GM23338 (cell line): ENCODE measurements around the gene KDM4E. TPM values are rescaled to one million over a fixed set of nuclear protein-coding genes. Genes with fewer than 3 reads are reported as not detected.

ENCODE experiments used
- ATAC-seq: fragments of 200-7000 bp; cut with Tn5 transposase; 3 replicates; pipeline ENCODE4 v1.9.1; 2020
- DNase-seq: peaks from one replicate; pipeline ENCODE4 v3.0.0-alpha.2; 2015; ENCODE audit warnings: low spot score
- H2AFZ ChIP-seq: fragments of 200-600 bp; sonication (generic); 2 replicates; pipeline ENCODE4 v1.8.0; 2016; ENCODE audit warnings: antibody characterized with exemption, mild to moderate bottlenecking, moderate library complexity
- H3F3A ChIP-seq: fragments of 200-600 bp; sonication (generic); replicated peaks from 2 replicates; pipeline ENCODE4 v1.8.0; 2017; ENCODE audit warnings: antibody characterized with exemption, mixed run types, low read depth
- H3K27ac ChIP-seq: fragments of 200-600 bp; sonication (generic); 2 replicates; pipeline ENCODE4 v1.6.1; 2016; ENCODE audit warnings: low read depth
- H3K27me3 ChIP-seq: fragments of 200-600 bp; sonication (generic); 2 replicates; pipeline ENCODE4 v1.8.0; 2016; ENCODE audit warnings: mild to moderate bottlenecking, mixed run types, moderate library complexity; ENCODE audit not compliant: insufficient read depth
- H3K36me3 ChIP-seq: fragments of 200-600 bp; sonication (generic); 2 replicates; pipeline ENCODE4 v1.8.0; 2016; ENCODE audit warnings: mild to moderate bottlenecking; ENCODE audit not compliant: insufficient read depth
- H3K4me1 ChIP-seq: fragments of 200-600 bp; sonication (generic); 2 replicates; pipeline ENCODE4 v1.8.0; 2016; ENCODE audit warnings: mild to moderate bottlenecking, moderate library complexity; ENCODE audit not compliant: insufficient read depth
- H3K4me2 ChIP-seq: fragments of 200-600 bp; sonication (generic); 2 replicates; pipeline ENCODE4 v1.7.1; 2017; ENCODE audit warnings: mixed run types
- H3K4me3 ChIP-seq: fragments of 200-600 bp; sonication (generic); 2 replicates; pipeline ENCODE4 v1.6.1; 2016; ENCODE audit warnings: mixed run types
- H3K79me2 ChIP-seq: fragments of 200-600 bp; sonication (generic); replicated peaks from 2 replicates; pipeline ENCODE4 v1.8.0; 2017; ENCODE audit warnings: mild to moderate bottlenecking; ENCODE audit not compliant: insufficient read depth
- H3K9me2 ChIP-seq: fragments of 200-600 bp; sonication (generic); 2 replicates; pipeline ENCODE4 v1.8.0; 2017; ENCODE audit not compliant: insufficient read depth
- H4K20me1 ChIP-seq: fragments of 200-600 bp; sonication (generic); replicated peaks from 2 replicates; pipeline ENCODE4 v1.8.0; 2017; ENCODE audit warnings: mild to moderate bottlenecking; ENCODE audit not compliant: insufficient read depth
- H3K27ac Mint-ChIP-seq: 2 replicates; pipeline ENCODE4 v1.8.0; 2020; ENCODE audit warnings: inconsistent platforms, mild to moderate bottlenecking, moderate library complexity, mixed read lengths
- H3K27me3 Mint-ChIP-seq: 3 replicates; pipeline ENCODE4 v1.8.0; 2022; ENCODE audit warnings: low read depth, mild to moderate bottlenecking, moderate library complexity, mixed read lengths, inconsistent platforms; ENCODE audit not compliant: insufficient read depth, poor library complexity
- H3K36me3 Mint-ChIP-seq: 3 replicates; pipeline ENCODE4 v1.8.0; 2021; ENCODE audit warnings: low read depth, mild to moderate bottlenecking, inconsistent platforms, moderate library complexity, mixed read lengths
- H3K4me1 Mint-ChIP-seq: 3 replicates; pipeline ENCODE4 v1.8.0; 2020; ENCODE audit warnings: mild to moderate bottlenecking, inconsistent platforms, mixed read lengths
- H3K4me3 Mint-ChIP-seq: 3 replicates; pipeline ENCODE4 v1.8.0; 2021; ENCODE audit warnings: moderate library complexity, mild to moderate bottlenecking, inconsistent platforms, mixed read lengths
- H3K9me3 Mint-ChIP-seq: 3 replicates; pipeline ENCODE4 v1.8.0; 2020; ENCODE audit warnings: moderate library complexity, mild to moderate bottlenecking, inconsistent platforms, mixed read lengths
- CREB1 ChIP-seq: fragments of 250-450 bp; sonication (Bioruptor Pico); IDR thresholded peaks from 2 replicates; pipeline ENCODE4 v1.5.0; 2020; ENCODE audit warnings: low read depth, mild to moderate bottlenecking, moderate library complexity
- CTCF ChIP-seq, 2 experiments: fragments of 200-600 bp in 1 of 2; sonication (generic) in 1 of 2; conservative IDR thresholded peaks; 2 replicates each; pipeline versions ENCODE4 v1.5.1 to v1.6.1; 2016 to 2017; ENCODE audit warnings: antibody characterized with exemption in 2 of 2, low read depth in 2 of 2, mild to moderate bottlenecking in 2 of 2, moderate library complexity in 1 of 2
- ETS1 ChIP-seq: IDR thresholded peaks from 2 replicates; pipeline ENCODE4 v1.6.1; 2016; ENCODE audit warnings: antibody characterized with exemption
- EZH2 ChIP-seq: fragments of 200-600 bp; sonication (generic); IDR thresholded peaks from one replicate; pipeline ENCODE4 v1.8.0; 2017; ENCODE audit warnings: antibody characterized with exemption, mild to moderate bottlenecking, low read depth; ENCODE audit not compliant: unreplicated experiment
- EZH2phosphoT487 ChIP-seq: fragments of 200-600 bp; sonication (generic); IDR thresholded peaks from one replicate; pipeline ENCODE4 v1.8.1; 2018; ENCODE audit warnings: antibody characterized with exemption; ENCODE audit not compliant: unreplicated experiment
- JUNB ChIP-seq: IDR thresholded peaks from one replicate; pipeline ENCODE4 v1.6.1; 2016; ENCODE audit warnings: antibody characterized with exemption; ENCODE audit not compliant: unreplicated experiment
- NANOG ChIP-seq: IDR thresholded peaks from 2 replicates; pipeline ENCODE4 v1.6.1; 2016; ENCODE audit warnings: antibody characterized with exemption, borderline replicate concordance
- POLR2AphosphoS5 ChIP-seq: IDR thresholded peaks from 2 replicates; pipeline ENCODE4 v1.6.1; 2016; ENCODE audit warnings: antibody characterized with exemption, low read depth
- REST ChIP-seq: IDR thresholded peaks from one replicate; pipeline ENCODE4 v1.6.1; 2018; ENCODE audit warnings: antibody characterized with exemption; ENCODE audit not compliant: unreplicated experiment
- STAT1 ChIP-seq: IDR thresholded peaks from one replicate; pipeline ENCODE4 v1.6.1; 2016; ENCODE audit warnings: antibody characterized with exemption; ENCODE audit not compliant: unreplicated experiment
- ZNF114 ChIP-seq: fragments of 250-450 bp; sonication (Bioruptor Pico); IDR thresholded peaks from 2 replicates; pipeline ENCODE4 v1.5.0; 2020; ENCODE audit warnings: mild to moderate bottlenecking, moderate library complexity
- ZNF331 ChIP-seq: fragments of 250-450 bp; sonication (Bioruptor Pico); IDR thresholded peaks from 2 replicates; pipeline ENCODE4 v1.5.0; 2020; ENCODE audit warnings: low read depth, mild to moderate bottlenecking, moderate library complexity
- ZNF462 ChIP-seq: fragments of 250-450 bp; sonication (Bioruptor Pico); IDR thresholded peaks from 2 replicates; pipeline ENCODE4 v1.5.0; 2020; ENCODE audit warnings: mild to moderate bottlenecking, moderate library complexity
- polyA plus RNA-seq: library from polyadenylated mRNA; unstranded; fragments of >200 nt; fragmentation: Nextera tagmentation; extraction: Ambion mirVana; gene quantifications from 2 replicates; pipeline ENCODE4 v1.2.1, GENCODE V29; 2016
- total RNA-seq: library from RNA; depleted of rRNA; stranded (reverse); fragments of >200 nt; shearing (Covaris generic); gene quantifications from 2 replicates; pipeline ENCODE4 v1.2.3, GENCODE V29; 2014

Gene KDM4E
- total and polyA plus RNA-seq, 2 experiments from 2014 or later: not detected

GRCh38 chr11:95068549-95068948, 43.5 kb downstream of the KDM4E start:
- 0 out of 2 replicates have a peak, but pooled peaks cover 3% of the 10 kb centered on the region for H3K9me2 ChIP-seq
- peak overlapping the region; percentile 87 for H3K4me2 ChIP-seq
- H3K4me3 ChIP-seq: peak overlapping the region; percentile 86
- Mint-ChIP-seq H3K4me3 (peak overlapping the region; percentile 94), H3K9me3 (no peaks in the 10 kb centered on the region; the same call in 2 of the 3 replicates), H3K36me3 (peaks cover 9% of the 10 kb centered on the region; the same call in 1 of the 3 replicates), H3K4me1 (peaks cover 11% of the 10 kb centered on the region), H3K27me3 (peaks cover 13% of the 10 kb centered on the region), H3K27ac (no peak overlapping the region)
- no peaks in the 10 kb centered on the region for H3K36me3 ChIP-seq
- peaks cover 10% of the 10 kb centered on the region for H3K4me1 ChIP-seq
- no peak overlapping the region for H3K27ac ChIP-seq
- H3K27me3 ChIP-seq: no peaks in the 10 kb centered on the region
- ATAC-seq: peak; percentile 21
- DNase-seq: peak; percentile 53
- peaks cover 8% of the 10 kb centered on the region; the same call in 1 of the 2 replicates for H3K79me2 ChIP-seq
- H3F3A ChIP-seq: peaks cover 6% of the 10 kb centered on the region
- no peak overlapping the region for H2AFZ ChIP-seq
- H4K20me1 ChIP-seq: no peaks in the 10 kb centered on the region
- TF ChIP-seq EZH2phosphoT487 (no peak), ZNF114 (CRISPR knock-in tag) (no peak), REST (no peak), ETS1 (no peak), CTCF (conservative IDR thresholded peaks at IDR 0.05; ENCODE audit: low read depth in 2 of 2) (no peak), JUNB (no peak), NANOG (no peak), CREB1 (no peak), POLR2AphosphoS5 (no peak), ZNF462 (CRISPR knock-in tag) (no peak), EZH2 (no peak), ZNF331 (CRISPR knock-in tag) (no peak), STAT1 (no peak)
